Measurements from ENCODE around the gene KAT8.
"Not testable (repeated sequence)": the region's sequence is repeated elsewhere in the genome, so short reads cannot be mapped to it uniquely, and the experiment has no call there.

Gene KAT8

DNA sequence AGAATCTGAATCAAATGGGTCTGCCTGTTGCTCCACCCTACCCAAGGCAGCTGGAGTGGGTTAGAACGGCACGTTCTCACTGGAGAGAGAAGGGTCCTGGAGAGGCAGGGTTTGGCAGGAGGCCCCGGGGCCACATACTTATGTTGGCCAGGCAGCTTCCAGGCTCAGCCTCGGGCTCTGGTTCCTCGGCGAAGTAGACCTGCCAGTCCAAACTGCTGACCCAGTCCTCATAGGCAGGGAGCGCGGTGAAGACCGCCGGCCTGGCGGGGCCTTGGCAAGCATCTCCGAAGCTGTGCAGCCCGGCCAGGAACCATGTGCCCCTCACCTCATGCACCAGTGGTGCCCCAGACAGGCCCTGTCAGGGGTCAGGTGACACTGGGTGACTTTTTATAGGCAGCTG is 33.5 kb upstream of the KAT8 start:
- DNase-seq (ENCODE audit: low read depth in 2 of 2), result no peak

DNA sequence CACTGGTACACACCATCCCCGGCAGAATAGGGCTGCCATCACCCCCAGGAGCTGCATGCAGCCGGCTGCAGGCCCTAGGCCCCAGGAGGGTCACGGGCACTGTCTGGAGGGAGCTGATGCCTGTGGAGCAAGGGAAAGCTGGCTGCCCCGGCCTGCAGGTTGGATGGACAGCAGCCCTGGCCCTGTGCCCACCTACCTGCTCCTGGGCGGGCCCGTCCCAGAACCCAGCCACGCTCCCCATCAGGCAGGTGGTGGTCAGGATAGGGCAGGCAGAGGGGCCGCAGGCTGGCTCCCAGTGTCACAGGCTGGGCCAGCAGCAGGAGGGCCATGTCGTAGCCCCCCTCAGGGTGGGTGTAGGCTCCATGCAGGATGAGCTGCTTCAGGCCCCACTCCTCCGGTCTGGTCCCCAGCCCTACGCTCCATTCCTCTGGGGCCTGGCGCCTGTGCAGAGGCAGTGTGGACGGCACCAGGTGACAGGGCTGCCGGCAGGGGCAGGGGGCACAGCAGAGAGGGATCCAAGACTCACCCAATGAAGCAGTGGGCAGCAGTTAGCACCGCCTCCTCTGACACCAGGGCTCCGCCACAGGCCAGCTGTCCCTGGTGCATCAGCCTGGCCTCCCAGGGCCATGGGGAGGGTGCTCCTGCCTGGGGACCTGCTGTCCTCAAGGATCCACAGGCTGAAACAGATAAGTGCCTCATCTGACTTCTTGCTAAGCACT is 32.7 kb upstream of the KAT8 start:
- no peak for DNase-seq (ENCODE audit: low read depth in 2 of 2)

DNA sequence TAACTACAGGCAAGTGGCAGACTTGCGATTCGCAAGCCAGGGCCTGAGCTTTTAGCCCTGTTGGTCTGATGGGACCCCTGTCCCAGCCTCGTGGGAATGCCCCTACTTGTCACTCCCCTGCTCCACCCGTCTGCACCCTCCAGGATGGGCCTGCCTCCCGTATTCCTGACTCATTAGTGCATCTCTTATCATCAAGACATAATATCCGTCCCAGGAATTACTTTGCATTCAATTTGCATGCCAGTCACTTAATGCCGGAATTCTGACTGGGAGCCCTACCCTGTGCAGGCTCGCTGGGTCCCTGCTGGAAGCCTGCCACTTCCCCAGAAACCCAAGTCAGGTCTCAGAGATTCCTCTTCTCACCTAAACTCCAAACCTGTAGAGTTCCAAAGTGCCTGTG is 32.1 kb upstream of the KAT8 start:
- no peak for DNase-seq (ENCODE audit: low read depth in 2 of 2)

DNA sequence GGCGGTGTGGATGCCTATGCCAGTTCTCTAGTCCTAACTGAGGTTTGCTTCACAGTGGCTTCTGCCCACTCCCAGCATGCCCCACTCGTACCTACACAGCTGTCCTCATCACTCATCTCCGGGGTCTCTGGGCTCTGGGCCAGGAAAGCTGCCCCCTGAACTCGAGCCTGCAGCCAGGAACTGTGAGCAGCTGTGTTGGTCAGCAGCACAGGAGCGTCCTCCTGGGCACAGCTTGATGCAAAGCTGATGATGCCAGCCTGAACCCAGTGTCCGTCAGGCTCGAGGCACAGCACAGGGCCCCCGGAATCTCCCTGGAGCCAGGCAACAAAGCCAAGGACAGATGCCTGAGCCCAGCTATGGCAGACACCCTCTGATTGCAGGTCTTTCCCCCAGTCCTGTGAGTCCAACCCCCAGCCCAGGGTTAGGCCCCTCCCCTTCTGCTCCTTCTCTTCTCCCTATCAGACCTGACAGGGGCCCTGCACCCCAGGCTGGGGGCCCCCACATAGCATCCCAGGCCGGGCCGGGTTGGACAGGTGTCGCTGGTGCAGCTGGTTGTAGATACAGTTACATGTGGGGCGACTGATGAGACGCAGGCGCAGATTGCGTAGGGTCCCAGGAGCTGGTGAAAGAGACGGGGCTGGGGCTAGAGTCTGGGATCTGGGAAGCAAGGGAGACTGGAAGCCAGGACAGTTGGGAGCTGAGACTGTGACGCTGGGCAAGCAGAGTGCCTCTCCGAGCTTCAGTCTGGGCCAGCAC is 31.4 kb upstream of the KAT8 start:
- DNase-seq (ENCODE audit: low read depth in 2 of 2), result no peak

DNA sequence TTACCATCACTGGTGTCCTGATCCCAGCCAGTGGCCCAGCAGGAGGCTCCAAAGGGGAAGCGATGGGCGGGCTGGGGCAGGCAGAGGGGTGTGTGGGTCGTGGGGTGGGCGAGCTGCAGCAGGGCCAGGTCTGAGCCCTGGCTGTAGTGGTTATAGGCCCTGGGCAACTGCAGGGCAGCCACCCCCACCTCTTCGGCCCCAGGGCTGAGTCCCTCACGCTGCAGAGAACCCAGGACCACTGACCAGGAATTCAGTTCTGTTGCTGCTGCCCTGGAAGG is 30.9 kb upstream of the KAT8 start:
- no peak for DNase-seq (ENCODE audit: low read depth in 2 of 2)

DNA sequence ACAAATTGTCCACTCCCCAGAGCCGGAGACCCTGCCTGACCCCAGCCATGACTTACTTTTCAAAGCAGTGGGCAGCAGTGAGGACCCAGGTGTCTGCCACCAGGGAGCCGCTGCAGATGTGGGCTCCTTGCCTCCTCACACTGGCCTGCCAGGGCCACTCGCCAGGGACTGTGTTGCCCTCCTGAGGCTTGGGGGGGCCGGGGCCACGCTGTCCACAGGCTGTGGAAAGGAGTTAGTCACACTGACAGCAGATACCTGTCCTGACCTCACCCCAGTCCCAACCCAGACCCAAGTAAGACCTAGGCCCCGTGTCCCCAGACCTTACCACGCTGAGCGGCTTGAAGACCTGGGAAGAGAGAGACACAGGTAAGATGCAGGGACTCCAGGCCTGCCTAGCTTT is 30.0 kb upstream of the KAT8 start:
- no peak for DNase-seq (ENCODE audit: low read depth in 2 of 2)

DNA sequence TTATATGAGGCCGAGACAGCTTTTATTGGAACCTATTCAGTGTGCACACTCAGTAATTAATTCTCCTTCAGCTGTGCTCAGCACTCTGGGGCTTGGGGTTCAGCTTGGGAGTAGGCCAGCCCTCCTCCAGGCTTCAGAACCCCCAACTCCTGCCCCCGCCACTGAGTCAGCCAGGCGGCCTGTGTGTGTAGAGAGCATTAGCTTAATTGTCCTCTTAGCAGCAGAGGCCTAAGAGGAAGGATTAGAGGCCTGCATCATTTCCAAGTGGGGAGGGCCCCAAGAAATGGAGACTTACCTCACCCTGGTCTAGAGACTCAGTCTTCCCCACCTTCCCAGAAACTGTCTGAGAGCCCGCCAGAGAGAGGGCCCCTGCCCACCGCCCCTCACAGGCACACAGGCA is 29.5 kb upstream of the KAT8 start:
- no peak for DNase-seq (ENCODE audit: low read depth in 2 of 2)

DNA sequence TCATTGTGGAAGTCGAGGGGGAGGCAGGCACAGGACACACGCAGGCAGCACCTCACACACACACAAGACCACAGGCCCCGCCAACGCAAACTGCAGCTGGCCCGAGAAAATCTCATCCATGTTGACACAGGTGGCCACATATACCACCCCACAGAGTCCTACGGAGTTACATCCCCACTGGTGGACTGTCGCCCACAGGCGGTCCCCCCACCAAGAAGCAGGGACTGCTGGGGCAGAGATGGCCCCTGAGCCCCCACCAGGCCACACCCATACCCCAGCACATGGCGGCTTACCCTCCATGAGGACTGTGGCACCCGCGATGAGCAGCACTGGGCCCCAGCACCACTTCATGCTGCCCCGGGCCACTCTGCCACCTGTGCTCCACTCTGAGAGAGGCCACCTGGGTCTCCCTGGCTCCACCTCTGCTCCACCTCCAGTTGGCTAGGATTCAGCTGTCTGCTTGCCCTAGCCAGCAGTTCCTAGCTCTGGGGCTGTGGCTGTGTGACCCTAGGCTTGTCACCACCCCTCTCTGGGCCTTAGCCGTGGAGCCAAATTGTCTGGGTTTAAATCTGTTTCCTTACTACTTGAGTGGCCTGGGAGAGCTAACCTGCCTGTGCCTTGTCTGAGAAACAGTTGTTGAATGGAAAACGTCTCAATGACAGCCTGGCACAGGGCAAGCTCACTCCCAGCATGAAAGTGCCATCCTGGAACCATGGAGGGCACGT is 28.8 kb upstream of the KAT8 start, which contains the start of gene PRSS53:
Gene PRSS53, minus strand, starts transcription at position 485 of the 725 bp plus-strand sequence. Its CDS starts 134 bp downstream, at position 351.
- no peak for DNase-seq (ENCODE audit: low read depth in 2 of 2)

DNA sequence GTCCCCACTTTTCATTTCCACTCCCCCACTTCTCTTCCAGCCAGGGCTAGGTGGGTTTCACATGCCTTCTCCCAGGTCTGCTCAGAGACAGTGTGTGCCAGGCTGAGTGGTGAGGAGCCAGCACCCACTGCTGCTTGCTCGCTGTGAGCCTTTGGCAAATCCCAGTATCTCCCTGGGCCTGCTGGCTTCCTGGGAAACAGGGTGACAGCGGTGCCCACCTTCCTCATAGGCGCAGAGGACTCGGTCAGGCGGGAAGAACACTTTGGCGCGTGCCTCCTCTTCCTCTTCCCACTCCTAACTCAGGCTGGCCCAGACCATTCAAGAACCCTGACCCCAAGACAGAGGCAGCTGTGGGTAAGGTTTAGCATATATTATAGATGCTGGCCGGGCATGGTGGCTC is 28.3 kb upstream of the KAT8 start:
- DNase-seq (ENCODE audit: low read depth in 2 of 2), result no peak

DNA sequence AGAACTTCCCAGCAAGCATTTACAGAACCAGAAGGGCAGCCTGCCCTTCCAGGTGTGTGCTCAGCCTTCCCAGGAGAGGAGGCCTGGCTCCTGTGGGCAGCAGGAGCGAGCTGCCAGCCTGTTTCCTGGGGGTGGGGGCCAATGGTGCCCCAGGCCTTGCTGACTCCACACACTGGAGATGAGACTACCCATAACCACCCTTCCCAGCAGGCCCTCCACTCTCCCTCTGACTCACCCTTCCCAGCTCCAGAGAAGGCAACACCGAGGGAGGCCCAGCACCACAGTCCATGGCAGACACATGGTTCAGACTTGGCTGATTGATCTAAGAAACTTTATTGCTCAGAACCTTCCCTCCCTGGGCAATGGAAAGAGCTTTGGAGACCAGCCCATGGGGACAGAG is 26.9 kb upstream of the KAT8 start:
- no peak for DNase-seq (ENCODE audit: low read depth in 2 of 2)

DNA sequence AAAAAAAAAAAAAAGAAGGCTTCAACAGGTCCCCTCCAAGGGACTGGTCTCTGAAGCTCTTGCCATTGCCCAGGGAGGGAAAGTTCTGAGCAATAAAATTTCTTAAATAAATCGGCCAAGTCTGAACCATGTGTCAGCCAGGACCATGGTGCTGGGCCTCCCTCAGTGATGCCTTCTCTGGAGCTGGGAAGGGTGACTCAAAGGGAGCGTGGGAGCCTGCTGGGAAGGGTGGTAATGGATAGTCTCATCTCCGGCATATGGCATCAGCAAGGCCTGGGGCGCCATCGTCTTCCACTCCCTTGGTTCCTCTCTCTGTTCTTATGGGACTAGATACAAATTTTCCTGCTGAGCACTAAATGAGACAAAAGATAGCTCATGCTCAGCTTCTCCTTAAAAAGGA is 25.1 kb upstream of the KAT8 start:
- DNase-seq (ENCODE audit: low read depth in 2 of 2), result no peak

DNA sequence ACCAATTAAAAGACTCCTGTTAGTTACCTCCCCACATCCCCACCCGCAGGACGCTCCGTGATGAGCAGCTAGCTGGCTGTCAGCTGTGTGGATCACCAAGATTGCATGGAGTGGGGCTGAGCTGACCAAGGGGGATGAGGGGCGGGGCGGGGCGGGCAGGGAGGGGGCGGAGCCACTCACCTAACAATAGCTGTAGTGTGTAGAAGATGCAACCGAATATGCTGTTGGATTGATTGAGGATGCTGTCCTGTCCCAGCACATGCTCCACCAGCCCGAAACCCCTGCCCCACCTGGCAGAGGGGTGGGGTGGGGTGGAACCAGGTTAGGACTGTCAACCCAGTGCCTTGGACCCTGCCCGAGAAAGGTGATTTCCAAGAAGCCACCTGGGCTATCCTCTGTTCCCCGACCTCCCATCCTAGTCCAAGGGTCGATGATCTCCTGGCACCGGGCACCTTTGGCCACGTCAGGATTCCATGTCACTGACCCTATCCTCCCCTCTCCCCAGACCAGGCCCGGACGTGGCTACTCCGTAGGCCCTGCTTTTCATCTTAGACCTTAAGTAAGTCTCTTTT is 24.2 kb upstream of the KAT8 start:
- no peak for DNase-seq (ENCODE audit: low read depth in 2 of 2)

DNA sequence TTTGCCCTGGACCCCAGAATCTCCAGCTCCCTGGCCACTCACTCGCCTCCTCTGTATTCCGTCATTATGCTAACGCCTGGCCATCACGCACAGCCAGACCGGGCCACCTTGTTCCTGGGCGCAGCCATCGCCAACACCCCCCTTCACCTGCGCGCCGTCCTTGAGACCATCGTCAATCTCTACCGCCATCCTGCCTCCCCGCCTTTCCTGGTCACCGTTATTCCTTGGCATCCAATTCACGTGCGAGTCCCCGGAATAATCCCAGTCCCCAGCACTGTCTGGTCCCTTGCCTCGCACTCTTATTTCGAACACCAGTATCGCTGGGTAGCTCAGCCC is 23.4 kb upstream of the KAT8 start:
- no peak for DNase-seq (ENCODE audit: low read depth in 2 of 2)

DNA sequence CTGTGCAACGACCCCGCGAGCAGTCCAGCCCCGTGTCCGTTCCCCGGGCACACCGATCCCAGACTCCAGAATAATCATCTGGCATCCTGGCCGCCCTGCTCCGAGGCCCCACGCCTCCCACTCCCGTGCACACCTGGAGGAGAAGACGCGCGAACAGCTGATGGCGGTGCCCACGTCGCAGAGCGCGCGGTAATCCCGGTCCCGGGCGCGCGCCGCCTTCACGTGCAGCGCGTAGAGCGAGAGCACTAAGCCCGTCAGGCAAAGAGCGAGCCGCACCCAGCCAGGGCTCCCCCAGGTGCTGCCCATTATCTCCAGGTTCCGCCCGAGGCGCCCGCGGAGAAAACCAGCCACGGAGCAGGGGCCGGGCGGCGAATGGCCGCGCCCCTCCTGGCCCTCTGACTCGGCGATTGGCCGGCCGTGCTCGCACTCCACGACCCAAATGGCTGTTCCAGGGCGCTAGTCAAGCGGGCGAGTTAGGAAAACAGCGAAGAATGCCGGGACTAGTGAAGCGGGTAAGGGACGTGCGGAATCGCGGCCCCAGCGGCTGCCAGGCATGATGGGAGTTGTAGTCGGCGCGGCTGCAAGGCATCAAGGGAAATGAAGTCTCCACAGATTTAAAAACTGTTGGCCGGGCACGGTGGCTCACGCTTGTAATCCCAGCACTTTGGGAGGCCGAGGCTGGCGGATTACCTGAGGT is 22.9 kb upstream of the KAT8 start, which contains the start of gene VKORC1:
Gene VKORC1, minus strand, starts transcription at position 374 of the 697 bp plus-strand sequence. Its CDS starts 68 bp downstream, at position 306.
- peak; percentile 81 to 85 for DNase-seq (ENCODE audit: low read depth in 2 of 2)

DNA sequence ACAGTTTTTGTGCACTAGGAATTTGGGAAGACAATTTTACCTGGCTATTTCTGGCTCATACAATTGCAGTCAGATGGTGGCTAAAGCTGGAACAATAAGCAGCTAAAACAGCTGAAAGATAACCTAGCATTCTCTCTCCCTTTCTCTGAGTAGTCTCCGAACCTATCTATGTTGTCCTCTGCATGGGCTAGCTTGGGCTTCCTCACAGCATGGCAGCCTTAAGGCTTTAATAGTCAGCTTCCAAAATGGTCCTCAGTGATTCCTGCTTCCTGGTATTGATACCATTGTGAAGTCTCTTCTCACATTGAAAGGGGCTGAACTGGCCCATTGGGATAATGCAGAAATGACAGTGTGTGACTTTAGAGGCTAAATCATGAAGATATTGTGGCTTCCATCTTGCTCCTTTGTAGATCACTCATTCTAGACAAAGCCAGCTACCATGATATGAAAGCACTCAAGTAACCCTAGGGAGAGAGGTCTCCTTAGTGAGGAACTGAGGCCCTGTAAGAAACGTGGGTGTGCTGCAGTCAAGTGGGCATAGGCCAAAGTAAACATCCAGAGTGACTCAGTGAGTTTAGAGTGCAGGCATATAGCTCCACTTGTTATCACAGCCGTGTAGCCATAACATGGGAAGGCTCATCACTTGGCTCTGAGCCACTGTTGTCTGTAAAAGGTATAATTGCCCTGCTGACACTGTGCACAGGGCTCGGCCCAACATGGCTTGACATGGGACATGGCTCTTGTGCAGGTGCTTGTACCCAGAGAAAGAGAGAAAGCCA is 17.4 kb upstream of the KAT8 start:
- DNase-seq (ENCODE audit: low read depth in 2 of 2), result no peak

DNA sequence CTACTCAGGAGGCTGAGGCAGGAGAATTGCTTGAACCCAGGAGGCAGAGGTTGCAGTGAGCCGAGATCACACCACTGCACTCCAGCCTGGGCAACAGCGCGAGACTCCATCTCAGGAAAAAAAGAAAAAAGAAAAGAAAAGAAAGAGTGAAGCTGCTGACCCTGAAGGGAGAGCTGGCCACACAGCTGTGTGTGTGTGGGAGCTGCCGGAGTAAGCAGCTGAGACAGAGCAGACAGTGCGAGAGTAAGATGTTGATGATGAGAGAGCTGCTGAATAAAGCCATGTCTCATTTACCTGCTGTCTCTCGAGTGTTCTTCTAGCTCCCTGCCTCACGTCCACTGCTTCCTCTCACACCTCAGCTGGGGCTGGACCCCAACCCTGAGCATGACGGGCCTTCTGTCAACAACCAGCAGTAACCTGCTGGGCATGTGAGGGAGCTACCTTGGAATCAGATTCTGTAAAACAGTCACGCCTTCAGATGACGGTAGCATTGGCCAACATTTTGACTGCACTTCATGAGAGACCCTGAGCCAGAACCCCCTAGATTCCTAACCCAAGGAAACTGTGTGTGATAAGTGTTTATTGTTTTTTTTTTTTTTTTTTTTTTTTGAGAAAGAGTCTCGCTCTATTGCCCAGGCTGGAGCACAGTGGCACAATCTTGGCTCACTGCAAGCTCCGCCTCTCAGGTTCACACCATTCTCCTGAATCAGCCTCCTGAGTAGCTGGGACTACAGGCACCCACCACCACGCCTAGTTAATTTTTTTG is 16.4 kb upstream of the KAT8 start:
- DNase-seq (ENCODE audit: low read depth in 2 of 2), result not testable (repeated sequence)

DNA sequence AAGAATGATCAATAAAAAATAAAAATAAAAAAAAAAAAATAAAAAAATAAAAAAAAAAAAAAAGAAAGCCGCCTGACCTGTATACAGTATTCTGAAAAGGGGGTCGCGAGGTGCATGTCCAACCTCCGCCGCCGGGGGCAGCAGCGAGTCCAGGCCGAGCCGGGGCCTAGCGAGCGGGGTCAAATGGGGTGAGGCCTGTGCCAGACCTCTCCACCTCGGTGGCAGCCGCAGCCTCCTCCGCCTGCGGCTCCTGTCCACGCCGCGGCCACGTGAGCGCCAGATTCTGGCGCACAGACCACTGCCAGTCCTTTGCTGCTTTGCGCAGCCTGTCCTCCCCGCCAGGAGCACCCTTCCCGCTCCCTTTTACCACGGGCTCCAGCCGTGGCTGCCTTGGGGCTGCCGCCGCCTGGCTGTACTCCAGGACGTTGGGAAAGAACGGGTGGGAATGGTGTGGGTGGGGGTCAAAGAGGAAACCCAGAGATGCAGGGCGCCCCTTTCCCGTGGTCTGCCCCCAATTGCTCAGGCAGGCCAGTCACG is 11.7 kb upstream of the KAT8 start:
- peak; percentile 72 to 81 for DNase-seq (ENCODE audit: low read depth in 2 of 2)

DNA sequence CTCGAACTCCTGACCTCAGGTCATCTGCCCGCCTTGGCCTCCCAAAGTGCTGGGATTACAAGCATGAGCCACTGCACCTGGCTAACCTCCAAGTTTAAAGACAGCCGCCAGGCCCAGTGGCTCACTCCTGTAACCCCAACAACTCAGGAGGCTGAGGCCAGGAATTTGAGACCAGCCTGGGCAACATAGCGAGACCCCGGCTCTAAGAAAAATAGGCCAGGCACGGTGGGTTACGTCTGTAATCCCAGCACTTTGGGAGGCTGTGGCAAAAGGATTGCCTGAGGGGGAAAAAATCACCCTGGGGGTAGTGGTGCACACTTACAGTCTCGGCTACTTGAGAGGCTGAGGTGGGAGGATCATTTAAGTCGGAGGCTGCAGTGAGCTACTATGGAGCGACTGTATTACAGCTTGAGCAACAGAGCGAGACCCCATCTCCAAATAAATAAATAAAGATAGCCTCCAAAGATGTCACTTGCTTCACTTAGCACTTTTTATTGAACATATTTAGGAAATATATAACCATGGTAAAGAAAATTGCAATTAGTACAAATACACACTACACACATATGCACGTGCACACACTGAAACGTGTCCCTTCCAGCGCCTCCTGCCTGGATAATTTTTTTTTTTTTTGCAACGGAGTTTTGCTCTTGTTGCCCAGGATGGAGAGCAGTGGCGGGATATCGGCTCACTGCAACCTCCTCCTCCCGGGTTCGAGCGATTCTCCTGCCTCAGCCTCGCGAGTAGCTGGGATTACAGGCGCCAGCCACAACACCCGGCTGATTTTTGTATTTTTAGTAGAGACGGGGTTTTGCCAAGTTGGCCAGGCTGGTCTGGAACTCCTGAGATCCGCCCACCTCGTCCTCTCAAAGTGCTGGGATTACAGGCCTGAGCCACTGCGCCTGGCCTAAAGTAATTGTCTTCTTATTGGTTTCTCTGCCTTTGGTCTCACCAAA is 10.7 kb upstream of the KAT8 start:
- no peak for DNase-seq (ENCODE audit: low read depth in 2 of 2)

DNA sequence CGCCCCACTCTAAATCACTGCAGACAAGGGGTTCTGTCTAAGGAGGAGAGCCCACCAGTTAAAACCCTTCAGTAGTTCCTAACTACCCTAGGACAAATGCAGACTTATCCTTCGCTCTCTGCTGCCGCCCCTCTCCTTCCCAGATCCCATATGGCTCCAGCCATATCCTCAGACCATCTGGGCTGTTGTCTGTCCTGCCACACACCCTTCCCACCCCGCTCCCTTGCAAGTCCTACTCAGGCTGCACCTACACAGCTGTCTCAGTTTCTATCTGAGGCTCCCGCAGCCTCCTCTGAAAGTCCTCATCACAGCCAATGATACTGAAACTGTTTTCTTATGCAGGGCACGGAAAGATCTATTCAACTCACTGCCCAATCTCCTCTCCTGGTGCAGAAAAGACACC is 10.0 kb upstream of the KAT8 start:
- peak in 1 of 2 donors; percentile 27 for DNase-seq (ENCODE audit: low read depth in 2 of 2)

Data from activated CD4-positive, alpha-beta T cell treated with anti-CD3 and anti-CD28 coated beads for 24 hours (primary cell).